Breast epithelium (tissue), 3 donors: ENCODE data around the gene F13A1.

Experiments used
- CTCF ChIP-seq, 3 donors: fragments of 450-650 bp; IDR thresholded peaks; one replicate each; pipeline ENCODE4 v1.5.1; 2016 to 2017; ENCODE audit warnings: antibody characterized with exemption in 3 of 3, mild to moderate bottlenecking in 3 of 3, moderate library complexity in 3 of 3
- POLR2AphosphoS5 ChIP-seq, 3 donors: sonication (generic); formaldehyde crosslinking; IDR thresholded peaks; one replicate each; pipeline ENCODE4 v1.6.1; 2017; ENCODE audit warnings: antibody characterized with exemption in 3 of 3

DNA sequence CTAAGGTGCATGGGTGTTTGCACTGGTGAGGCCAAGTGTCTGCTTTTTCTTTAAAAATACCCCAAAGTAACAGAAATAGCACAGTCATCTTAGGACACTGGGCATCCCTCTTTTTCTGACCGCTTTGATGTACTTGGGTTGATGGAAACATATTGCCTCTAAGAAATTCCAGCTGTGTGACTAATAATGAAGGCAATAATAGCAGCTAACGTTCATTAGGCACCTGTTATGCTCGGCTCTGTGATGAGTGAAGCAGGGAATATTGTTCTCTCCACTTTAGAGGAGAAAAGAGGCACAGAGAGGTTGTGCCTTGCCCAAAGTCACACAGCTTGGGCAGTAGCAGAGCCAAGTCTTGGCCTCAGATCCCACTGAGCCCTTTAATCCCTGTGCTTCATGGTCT lies 100.7 kb downstream of the F13A1 start:
- TF ChIP-seq CTCF (IDR thresholded peaks at IDR 0.05) (no peak), POLR2AphosphoS5 (IDR thresholded peaks at IDR 0.05) (no peak)
